HL-60 (cell line): ENCODE results near the gene NCOR1.

Experiments
- DNase-seq, 2 experiments: peaks; one replicate each; pipeline ENCODE4 v3.0.0-alpha.2; 2010 to 2020; ENCODE audit warnings: low read depth in 1 of 2, low spot score in 1 of 2
- H3K27ac ChIP-seq: fragments of 250-450 bp; sonication (Bioruptor Pico); replicated peaks from 2 replicates; pipeline ENCODE4 v1.5.1; 2020; ENCODE audit warnings: mild to moderate bottlenecking, moderate library complexity
- H3K27me3 ChIP-seq: fragments of 250-450 bp; sonication (Bioruptor Pico); 2 replicates; pipeline ENCODE4 v1.5.1; 2021; ENCODE audit warnings: mild to moderate bottlenecking, moderate library complexity; ENCODE audit not compliant: insufficient read depth, poor library complexity, severe bottlenecking
- H3K4me3 ChIP-seq: replicated peaks from 2 replicates; pipeline ENCODE4 v1.5.1; 2011; ENCODE audit warnings: mild to moderate bottlenecking, control low read depth, low read length; ENCODE audit not compliant: insufficient read depth
- CTCF ChIP-seq: IDR thresholded peaks from one replicate; pipeline ENCODE4 v1.5.1; 2011; ENCODE audit warnings: low read length, control low read depth, inconsistent platforms; ENCODE audit not compliant: insufficient read depth
- GABPA ChIP-seq: IDR thresholded peaks from 2 replicates; pipeline ENCODE4 v1.6.1; 2012; ENCODE audit warnings: low read depth
- POLR2AphosphoS5 ChIP-seq: IDR thresholded peaks from 2 replicates; pipeline ENCODE4 v1.6.1; 2012; ENCODE audit warnings: low read depth
- REST ChIP-seq: IDR thresholded peaks from 2 replicates; pipeline ENCODE4 v1.6.1; 2012; ENCODE audit warnings: low read depth; ENCODE audit not compliant: insufficient replicate concordance
- SPI1 ChIP-seq: IDR thresholded peaks from 2 replicates; pipeline ENCODE4 v1.6.1; 2012; ENCODE audit warnings: low read depth, mild to moderate bottlenecking, borderline replicate concordance

Gene NCOR1

GRCh38 chr17:16081507-16082087 is 133.7 kb downstream of the NCOR1 start:
- Histone ChIP-seq H3K27me3 (peaks cover 3% of the 10 kb centered on the region), H3K27ac (no peak overlapping the region), H3K4me3 (no peak overlapping the region)
- no peak for DNase-seq
- TF ChIP-seq POLR2AphosphoS5 (no peak), GABPA (no peak), REST (no peak), CTCF (no peak), SPI1 (no peak)

- H3K4me3 ChIP-seq = no peak overlapping the region
- DNase-seq = no peak
- H3K27me3 ChIP-seq = peaks cover 3% of the 10 kb centered on the region
- TF ChIP-seq GABPA (no peak), SPI1 (no peak), CTCF (no peak), POLR2AphosphoS5 (no peak), REST (no peak)
- no peak overlapping the region for H3K27ac ChIP-seq
Measured at GRCh38 chr17:16080366-16080765, 135.0 kb downstream of the NCOR1 start.

- Histone ChIP-seq H3K4me3 (no peak overlapping the region), H3K27ac (no peak overlapping the region), H3K27me3 (peaks cover 3% of the 10 kb centered on the region)
- no peak for TF ChIP-seq CTCF
- no peak for TF ChIP-seq GABPA
- TF ChIP-seq REST = no peak
- no peak for TF ChIP-seq POLR2AphosphoS5
- TF ChIP-seq SPI1 = no peak
- DNase-seq = no peak
Measured at GRCh38 chr17:16075949-16076348, 139.4 kb downstream of the NCOR1 start.
